GM19035 (cell line): ENCODE results near the gene SSTR5.
"Not testable (repeated sequence)": the region's sequence is repeated elsewhere in the genome, so short reads cannot be mapped to it uniquely, and the experiment has no call there.

Experiments
- ATAC-seq: cut with Tn5 transposase; IDR thresholded peaks from one replicate; pipeline ENCODE4 v1.9.1; 2021; ENCODE audit not compliant: unreplicated experiment

Gene SSTR5

DNA sequence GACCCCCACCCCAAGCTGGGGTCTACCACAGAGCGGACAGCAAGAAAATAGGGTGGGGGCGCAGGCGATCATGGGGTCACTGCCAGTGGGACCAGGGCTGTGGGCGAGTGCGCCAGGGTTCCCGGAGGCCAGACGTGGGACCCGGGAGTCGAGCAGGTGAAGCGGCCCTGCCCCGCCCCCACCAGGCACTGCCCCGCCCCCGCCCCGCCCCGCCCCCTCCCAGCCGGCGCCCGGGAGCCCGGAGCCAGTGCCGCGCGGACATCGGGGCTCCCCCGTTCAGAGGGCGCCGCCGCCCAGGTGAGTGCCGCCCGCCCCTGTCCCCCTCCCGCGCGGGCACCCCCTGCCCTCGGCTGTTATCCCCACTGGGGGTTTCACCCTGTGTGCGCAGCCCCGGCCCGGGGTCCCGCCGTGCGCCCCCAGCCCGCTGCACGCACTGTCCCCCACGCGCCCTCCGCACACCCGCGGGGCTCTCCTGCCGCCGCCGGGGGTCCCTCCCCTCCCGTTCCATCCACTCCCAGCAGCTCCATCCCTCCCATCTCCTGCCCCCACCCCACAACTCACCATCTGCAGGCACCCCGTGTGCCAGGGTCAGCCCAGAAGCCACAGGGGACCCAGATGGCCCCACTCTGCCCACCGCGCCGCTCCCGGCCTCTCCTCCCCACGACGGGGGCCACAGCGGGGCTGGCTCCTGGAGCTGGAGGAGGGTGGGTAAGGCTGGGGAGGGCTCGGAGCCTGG is at the start of gene SSTR5:
SSTR5 (plus strand) TSS at position 222 of the 736 bp plus-strand sequence. CDS start 6,122 bp downstream, outside the sequence.
- no peak for ATAC-seq

- no peak for ATAC-seq
Measured at GRCh38 chr16:1024138-1024537, 48.4 kb upstream of the SSTR5 start.

GRCh38 chr16:1025183-1025809 is 47.3 kb upstream of the SSTR5 start:
- not testable (repeated sequence) for ATAC-seq

DNA sequence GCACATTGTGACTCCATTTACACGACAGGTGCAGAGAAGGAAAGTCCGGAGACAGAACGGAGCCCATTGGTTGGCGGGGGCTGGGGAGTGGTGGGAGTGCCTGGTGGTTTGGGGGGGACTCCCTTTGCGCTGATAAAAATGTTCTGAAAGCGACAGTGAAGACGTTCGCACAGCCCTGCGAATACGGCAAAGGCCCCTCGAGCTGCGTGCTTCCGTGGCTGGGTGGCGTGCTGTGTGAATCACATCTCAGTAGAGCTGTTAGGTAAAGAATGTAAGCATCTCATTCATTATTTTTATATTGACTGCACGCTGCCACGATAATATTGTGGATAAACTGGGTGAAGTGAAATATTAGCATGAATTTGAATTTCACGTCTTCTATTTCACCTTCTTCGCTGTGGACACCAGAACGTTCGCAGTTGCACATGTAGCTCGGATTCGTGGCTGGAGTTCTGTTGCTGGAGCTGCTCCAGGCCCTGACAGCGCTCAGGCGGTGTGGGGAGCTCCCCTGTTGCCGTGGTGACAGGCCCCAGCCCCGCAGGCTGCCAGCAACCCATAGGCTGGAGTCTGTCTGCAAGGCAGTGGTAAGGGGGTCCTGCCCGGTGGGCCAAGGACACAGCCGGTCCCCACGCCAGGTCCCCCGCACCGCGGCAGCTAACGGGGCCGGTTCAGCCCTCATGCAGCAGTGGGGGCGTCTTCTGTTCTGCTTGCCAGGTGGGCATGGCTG is 46.3 kb upstream of the SSTR5 start:
- ATAC-seq, result no peak

- ATAC-seq, result no peak
Measured at GRCh38 chr16:1026784-1027500, 45.6 kb upstream of the SSTR5 start.

- ATAC-seq, result no peak
Measured at GRCh38 chr16:1027501-1027815, 45.1 kb upstream of the SSTR5 start.

DNA sequence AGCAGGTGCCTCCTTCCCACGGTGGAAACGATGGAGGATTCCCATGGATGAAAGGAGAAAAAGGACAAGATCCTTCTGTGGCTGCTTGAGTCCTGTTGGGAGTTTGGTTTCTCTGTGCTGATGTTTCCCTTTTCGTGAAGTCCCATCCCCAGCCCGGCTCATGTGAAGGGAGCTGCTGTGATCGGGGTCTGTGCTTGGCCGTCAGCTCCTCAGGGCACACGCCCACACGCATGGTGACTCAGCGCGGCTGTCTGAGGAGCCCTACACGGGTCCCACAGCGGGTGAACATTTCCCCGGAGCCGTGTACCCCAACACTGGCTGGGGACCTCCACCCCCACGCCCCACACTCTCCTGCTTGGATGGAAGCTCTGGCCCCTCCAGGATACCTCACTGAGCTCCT is 44.5 kb upstream of the SSTR5 start:
- no peak for ATAC-seq

DNA sequence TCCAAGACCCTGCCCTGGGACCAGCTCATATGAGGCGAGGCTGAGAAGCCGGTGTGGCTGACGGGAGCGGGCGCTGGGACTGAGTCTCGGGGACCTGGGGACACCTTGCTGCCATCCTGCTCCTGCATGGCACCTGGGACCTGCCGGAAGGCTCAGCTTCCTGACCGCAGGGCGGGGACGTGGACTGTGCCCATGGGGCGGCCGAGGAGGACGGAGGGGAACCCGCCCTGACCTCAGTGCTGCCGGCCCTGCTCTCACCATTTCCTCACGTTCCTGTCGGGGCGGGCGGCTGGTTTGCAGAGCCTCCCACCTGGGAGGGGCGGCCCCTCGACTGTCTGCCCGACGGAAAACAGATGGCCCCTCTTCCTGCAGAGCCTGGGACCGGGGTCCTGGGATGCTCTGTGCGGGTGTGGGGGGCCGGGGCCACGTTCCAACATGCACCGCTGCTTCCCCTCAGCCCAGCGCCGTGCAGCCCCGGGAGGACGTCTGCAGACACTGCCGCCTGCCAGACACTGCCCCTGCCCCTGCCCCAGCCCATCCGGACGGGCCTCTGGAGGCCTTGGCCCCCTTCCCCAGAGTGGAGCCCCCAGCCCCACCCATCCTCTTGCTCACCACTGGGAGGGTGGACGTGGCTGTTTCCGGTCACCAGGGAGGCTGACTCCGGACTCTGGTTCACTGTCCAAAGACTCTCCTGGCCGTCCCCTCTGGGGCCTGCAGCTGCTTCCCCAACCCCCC is 43.9 kb upstream of the SSTR5 start:
- no peak for ATAC-seq

- ATAC-seq, result no peak
Measured at GRCh38 chr16:1029259-1029545, 43.3 kb upstream of the SSTR5 start.

DNA sequence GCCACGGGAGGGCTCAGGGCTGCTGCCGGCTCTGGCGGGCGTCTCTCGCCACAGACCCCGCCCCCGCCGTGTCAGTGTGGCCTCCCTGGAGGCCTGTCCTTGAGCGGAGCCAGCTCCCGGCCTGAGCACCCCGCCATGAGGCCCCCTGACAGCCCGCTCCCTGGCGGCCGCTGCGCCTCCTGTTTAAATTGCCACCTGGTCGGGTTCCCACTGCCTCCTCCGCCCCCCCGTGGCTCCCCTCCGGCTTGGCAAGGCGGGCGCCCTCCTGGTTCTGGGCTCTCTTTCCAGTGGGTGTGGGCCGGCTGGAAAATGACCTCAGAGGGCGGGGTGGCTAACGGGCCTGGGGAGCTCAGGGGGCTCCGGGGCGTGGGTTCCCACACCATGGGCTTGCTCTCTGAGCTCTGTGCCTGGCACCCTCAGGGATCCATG is 42.1 kb upstream of the SSTR5 start:
- no peak for ATAC-seq

GRCh38 chr16:1031666-1032065 is 40.9 kb upstream of the SSTR5 start:
- no peak for ATAC-seq

GRCh38 chr16:1032607-1033006 is 39.9 kb upstream of the SSTR5 start:
- ATAC-seq, result no peak

DNA sequence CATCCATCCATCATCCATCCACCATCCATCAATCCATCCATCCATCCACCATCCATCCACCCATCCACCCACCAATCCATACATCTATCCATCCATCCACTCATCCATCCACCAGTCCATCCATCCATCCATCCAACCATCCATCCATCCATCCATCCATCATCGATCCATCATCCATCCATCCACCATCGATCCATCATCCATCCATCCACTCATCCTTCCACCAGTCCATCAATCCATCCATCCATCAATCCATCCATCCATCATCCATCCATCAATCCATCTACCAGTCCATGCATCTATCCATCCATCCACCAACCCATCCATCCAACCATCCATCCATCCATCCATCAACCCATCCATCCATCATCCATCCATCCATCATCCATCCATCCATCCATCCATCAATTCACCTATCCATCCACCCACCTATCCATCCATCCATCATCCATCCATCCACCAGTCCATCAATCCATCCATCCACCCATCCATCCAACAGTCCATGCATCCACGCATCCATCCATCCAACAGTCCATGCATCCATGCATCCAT is 39.3 kb upstream of the SSTR5 start:
- no peak for ATAC-seq

DNA sequence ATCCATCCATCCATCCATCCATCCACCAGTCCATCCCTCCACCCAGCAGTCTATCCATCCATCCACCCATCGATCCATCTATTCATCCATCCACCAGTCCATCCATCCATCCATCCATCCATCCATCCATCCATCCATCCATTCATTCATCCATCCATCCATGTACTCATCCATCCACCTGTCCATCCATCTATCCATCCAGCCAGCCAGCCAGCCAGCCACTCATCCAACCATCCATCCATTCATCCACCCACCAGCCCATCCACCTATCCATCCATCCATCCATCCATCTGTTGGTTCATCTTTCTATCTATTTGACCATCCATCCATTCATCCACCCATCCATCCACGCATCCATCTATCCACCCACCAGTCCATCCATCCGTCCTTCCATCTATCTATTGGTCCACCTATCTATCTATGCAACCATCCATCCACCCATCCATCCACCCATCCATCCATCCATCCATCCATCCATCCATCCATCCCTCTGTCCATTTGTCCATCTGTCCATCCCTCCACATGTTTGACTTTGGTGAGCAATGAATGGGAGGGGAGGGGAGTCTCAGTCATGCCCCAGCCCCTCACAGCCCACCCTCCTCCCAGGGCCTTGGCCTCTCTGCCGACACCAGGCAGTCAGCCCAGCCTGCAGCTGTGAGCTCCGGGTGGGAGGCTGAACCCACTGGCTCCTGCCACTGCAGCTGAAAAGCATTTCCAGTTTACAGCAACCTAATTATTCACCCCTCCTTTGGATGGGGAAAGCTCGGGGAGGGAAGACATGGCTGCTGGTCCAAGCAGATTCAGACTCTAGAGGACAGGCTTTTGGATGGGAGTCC is 38.1 kb upstream of the SSTR5 start:
- no peak for ATAC-seq

- ATAC-seq, result no peak
Measured at GRCh38 chr16:1035066-1035415, 37.5 kb upstream of the SSTR5 start.

DNA sequence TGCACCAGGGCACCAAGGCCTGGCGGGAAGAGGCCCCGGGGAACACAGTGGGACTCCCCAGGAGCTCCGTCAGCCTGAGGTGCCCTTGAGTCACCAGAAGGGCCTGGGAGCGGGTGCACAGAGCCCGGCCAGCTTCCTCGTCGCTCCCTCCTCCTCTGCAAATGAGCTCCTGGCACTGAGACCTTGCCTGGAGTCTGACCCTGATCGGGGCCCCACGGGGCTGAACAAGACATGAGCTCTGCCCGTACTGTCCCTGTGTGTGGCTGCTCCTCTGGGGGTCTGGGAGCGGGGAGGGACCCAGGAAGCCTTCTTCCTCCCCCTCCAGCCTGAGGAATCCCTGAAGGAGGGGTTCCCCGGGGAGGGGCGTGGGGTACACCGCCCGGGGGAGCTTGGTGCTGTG is 36.4 kb upstream of the SSTR5 start:
- no peak for ATAC-seq

GRCh38 chr16:1036726-1037393 is 35.7 kb upstream of the SSTR5 start:
- ATAC-seq, result no peak

GRCh38 chr16:1037394-1038257 is 34.9 kb upstream of the SSTR5 start:
- ATAC-seq, result no peak

DNA sequence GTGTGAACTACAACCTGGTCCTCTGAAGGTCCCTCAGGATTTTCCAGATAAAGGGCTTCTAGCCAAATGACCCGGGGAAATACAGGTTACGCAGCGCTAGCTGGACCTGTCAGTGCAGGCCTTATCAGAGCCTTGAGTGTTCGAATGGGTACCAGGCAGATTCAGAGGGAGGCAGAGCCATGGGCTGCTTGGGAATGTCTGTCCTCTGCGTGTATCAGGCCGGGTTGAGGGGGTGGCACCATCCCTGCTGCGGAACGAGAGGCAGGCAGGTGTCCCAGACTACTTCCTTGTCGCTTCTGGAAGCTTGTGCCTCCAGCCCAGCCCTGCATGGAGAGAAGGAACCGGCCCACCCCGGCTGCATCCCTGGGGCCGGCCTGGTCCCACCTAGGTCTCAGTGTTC is 33.6 kb upstream of the SSTR5 start:
- no peak for ATAC-seq
